Activated CD4-positive, CD25-positive, alpha-beta regulatory T cell treated with anti-CD3 and anti-CD28 coated beads, Interleukin-2, amount 50 U/mL, for 72 hours (primary cell): ENCODE measurements around the gene TTC23.
"Not testable (repeated sequence)": the region's sequence is repeated elsewhere in the genome, so short reads cannot be mapped to it uniquely, and the experiment has no call there.

Experiments used
- DNase-seq: peaks from one replicate; pipeline ENCODE4 v3.0.0; 2021

The TTC23 gene

DNA sequence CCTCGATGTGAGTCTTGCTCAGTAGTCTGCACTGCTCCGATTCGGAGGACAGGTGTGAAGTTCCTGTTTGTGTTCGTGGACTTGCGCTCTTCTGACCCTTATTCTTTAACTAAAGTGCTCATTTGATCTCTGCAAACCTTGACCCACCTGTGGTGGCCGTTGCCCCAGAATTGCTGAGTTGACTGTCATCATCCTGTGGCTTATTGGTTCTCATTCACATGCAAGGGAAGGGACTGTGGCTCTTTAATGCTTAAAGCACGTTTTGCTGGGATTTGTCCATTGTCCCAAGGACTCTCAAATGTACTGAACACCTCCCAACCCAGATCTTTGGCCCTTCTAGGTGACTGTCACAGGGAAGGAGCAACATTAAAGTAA, 131.1 kb downstream of the TTC23 start:
- DNase-seq = no peak

DNA sequence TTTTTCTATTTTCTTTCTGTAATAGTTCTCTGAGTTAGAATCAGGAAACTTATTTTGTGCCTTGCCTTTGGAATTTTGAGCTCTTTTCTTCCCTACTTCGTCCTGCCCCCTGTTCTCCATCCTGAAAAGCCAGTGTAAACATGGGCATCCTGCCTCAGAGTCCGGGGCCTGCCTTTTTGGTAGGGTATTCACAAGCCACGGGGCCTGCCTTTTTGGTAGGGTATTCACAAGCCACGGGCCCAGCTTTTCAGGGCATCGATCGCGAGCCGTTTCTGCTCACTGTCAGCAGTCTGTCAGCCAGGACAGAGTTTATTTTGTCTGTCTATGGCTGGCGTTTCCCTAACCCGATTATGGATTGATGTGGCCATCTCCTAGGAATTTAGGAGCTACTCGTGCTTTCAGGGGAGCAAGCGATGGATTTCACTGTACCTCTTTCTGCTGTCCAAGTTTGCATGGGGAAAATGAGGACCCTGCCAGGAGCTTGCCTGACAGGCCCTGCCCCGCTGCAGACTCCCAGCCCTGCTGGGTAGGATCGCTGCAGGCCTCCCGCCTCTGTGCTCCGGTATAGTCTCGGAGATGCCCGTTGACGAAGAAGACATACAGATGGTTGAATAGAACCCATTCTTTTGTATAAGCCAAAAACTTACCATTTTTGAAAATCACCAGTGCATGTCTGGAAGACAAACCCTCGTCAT, 131.7 kb downstream of the TTC23 start:
- no peak for DNase-seq

DNA sequence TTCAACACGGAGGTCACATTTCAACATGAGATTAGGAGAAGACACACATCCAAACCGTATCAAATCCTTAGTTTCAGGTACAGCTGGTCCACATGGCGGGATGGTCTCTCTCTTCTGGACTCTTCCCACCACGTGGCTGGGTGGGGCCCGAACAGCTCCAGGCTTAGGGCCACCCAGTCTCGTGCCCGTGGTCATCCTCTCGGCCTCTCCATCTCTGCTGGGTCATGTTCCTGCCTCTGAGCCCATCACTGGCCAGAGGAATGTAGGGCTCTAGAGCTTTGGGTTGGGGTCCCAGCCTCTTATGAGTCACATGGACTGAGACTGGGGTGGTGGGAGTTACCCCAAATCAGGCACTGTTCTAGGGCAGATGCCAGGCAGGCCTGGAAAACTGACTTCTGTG, 132.3 kb downstream of the TTC23 start:
- no peak for DNase-seq

DNA sequence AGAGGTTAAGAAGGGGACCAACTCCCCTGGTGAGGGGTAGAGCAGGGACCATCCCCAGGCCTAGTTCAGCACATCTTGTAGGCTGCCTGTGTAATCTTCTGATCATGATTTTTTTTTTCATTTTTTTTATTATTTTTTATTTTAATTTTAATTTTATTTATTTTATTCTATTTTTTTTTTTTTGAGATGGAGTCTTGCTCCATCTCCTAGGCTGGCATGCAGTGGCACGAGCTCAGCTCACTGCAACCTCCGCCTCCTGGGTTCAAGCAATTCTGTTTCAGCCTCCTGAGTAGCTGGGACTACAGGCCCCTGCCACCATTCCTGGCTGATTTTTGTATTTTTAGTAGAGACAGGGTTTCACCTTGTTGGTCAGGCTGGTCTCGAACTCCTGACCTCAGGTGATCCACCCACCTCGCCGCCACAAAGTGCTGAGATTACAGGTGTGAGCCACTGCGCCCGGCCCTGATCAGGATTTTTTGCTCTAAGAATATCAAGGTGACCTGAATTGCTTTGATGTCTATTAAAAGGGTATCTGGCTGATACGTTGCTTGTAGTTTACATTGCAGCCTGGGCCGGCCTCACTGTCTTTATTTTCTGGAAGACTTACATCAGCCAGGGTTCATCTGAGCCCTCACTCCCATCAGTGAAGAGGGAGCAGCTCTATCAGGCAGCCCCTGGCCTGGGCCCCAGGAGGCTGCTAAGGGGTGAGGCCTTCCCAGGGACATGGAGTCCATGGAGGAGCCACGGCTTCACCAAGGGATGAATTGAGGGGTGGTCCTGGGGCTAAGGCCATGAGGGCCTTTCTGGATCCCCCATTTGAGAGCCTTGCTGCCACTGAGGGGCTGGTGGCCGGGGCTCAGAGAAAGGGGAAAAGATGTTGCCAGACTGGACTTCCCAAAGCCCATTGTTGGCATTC, 133.8 kb downstream of the TTC23 start:
- DNase-seq = no peak

DNA sequence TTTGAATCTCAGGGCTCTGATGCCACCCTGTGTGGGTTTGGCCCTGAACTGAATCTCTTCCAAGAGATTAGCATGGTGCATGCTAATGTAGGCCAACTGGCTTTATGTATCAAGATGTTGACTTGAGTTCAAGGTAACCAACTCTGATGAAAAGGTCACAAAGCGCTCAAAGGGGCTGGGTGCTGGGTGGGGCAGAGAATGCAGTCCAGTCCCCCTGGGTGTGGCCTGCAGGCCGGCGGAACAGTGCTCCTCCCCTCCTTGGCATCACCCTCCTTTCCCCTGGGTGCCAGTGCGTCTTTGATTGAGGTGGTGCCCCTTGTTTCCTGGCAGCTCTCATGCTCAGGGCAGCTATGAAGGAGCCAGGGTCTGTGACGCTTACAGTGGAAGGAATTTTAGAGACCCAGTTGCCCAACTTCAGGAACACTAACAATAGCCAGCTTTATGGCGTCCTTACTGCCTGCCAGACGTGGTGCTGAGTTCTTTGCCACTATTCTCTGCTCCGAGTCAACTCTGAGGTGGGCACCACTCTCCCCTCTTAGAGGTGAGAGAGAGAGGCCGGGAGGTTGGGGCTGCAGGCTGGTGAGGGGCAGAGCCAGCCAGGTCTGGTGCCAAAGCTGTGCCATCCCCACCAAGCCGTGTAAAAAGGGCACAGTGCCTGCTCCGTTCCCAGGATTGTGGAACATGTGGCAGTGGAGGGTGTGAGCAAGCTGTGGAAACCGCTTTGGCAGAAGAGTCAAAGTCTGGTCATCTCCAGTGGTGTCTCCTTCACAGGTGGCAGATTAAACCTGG, 134.7 kb downstream of the TTC23 start:
- no peak for DNase-seq

DNA sequence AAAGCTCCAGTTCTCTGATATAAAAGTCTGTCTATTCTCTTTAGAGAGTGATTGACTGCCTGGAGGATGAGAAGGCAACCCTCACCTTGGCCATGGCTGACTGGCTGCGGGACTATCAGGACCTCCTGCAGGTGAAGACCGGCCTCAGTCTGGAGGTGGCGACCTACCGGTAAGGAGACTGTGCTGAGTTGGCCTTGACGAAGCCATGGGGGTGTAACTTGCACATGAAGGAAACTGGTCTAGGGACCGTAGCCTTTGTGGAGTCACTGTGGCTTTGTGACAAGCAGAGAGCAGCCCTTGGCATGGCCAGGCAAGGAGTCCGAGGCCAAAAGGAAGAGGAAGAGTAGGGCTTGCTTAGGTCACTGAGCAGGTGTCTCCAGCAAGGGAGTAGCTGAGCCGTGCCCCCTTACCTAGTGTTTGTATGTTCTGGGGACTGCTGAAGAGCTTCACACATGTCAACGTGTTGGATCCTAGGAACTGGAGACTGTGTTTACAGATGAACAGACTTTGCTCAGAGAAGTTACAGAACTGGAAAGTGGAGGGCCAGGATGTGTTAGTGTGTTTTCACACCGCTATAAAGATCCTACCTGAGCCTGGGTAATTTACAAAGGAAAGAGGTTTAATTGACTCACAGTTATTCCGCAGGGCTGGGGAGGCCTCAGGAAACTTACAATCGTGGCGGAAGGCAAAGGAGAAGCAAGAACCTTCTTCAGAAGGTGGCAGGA, 135.7 kb downstream of the TTC23 start:
- DNase-seq = no peak

DNA sequence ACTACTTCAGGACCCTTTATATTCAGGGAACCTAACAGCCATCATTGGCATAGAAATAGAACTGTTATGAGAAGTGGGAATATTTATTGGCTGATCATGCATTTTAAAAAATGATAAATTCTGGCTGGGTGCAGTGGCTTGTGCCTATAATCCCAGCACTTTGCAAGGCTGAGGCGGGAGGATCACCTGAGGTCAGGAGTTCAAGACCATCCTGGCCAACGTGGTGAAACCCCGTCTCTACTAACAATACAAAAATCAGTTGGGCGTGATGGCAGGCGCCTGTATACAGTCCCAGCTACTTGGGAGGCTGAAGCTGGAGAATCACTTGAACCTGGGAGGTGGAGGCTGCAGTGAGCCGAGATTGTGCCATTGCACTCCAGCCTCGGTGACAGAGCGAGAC, 137.7 kb downstream of the TTC23 start:
- not testable (repeated sequence) for DNase-seq

DNA sequence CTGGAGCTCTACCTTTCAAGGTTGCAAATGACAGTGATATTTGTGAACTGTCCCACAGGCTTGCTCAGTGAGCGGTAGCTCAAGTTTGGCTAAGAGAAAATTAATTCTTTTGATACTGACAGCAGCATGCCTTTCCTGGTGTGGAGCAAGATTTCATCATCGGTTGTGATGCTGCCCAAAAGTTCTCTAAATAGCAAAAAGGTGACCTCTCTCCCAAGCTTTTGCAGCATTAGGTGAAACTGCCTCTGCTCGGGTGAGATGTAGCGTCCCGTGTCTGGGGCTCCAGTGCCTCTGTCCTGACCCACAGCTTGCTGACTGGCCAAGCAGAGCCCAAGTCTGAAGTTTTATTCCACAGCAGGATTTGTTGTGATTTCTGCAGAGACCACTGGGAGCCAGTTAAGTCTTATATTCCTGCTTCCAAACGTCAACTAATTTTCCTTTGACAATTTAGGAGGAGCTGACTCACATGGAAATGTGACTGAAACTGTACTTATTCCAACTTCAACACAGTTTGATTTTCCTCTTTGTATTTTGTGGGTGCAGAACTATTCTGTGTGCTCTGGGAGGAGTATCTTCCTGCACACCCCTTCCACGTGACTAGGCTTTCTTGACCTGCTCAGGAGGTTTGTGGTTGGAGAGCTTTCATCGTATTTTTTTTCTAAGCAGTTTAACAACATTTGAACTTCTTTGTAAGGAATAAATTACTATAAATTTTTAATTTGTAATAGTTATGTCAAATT, 138.6 kb downstream of the TTC23 start:
- no peak for DNase-seq

DNA sequence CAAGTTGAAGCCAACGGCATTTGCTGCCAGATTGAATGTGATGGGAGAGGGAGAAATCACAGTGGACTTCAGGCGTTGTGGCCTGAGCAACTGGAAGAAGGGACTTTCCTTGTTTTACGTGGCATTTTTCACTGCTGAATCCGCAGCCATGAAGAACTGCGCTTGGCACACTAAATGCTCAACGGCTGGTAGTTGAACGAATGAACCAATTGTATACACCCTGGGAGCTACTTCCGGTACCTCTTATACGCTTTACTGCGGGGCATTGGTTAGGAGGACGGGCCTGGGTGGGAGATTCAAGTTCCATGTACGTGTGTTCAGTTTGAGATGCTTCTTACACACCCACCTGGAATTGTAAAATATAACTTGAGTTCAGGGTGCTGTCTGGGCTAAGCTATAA, 139.3 kb downstream of the TTC23 start:
- DNase-seq = no peak

DNA sequence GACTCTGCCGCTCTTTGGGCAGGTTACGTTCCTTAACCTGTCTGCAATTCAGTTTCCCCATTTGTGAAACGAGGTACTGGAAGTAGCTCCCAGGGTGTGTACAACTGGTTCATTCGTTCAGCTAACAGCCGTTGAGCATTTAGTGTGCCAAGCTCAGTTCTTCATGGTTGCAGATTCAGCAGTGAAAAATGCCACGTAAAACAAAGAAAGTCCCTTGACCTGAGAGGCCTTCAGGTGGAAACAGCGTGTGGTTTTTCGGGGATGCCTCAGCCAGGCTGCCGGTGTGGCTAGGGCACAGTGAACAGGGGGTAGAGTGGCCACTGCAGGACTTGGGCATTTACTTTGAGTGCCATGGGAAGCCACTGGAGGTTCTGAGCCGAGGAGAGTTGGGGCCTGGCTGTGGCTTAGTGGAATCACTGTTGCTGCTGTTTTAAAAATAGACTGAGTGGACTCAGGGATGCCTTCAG, 139.8 kb downstream of the TTC23 start:
- no peak for DNase-seq

DNA sequence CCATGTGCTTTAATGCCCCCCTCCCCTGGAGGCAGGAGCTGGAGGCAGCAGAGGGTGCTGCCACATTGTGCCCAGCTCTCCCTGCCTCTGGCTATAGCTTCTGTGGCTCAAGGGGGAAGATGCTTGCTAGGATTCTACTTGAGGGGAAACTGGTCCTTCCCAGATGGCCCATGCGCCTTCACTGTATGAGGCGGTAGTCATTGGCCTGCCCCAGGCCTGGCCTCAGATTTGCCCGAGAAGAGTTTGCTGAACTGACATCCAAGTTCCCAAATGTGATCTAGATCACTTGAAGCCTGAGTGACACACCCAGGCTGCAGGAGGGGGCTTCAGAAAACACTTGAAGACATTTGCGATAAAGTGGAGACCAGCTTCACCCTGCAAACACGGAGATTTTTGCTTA, 140.4 kb downstream of the TTC23 start:
- no peak for DNase-seq

DNA sequence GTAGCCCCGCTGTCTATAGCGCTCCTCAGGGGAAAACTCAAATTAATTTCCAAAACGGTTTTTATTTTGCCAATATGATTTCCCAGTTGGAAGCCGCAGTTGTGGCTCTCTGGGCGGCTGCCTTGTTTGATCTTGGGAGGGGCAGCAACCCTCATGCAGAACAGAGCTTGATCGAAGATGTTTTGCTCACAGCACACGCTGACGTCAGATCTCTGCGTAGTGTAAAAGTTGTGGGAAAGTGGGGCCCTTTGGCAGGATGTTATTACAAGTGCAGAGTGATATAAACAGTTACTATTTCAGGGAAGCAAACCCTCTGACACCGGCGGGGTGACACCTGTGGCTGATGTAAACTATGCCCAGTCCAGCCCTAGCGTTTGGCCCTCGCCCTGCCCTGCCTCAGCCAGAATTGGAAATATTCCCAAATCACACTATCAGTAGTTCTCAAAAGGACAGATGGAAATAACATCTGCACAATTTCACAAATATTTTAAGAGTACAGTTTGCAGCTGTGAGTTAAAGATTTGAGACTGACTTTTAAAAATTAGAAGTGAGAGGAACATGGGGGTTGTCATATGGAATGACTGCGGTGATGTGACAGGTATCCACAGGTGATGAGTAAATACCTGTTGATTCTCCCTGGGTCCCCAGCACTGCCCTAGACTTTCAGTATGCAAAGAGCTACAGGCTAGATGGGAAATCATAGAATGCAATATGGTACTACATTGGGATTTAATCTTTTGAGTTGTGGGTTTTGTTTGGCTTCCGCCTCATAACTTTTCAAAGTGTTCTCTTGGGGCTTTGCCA, 142.8 kb downstream of the TTC23 start:
- no peak for DNase-seq

DNA sequence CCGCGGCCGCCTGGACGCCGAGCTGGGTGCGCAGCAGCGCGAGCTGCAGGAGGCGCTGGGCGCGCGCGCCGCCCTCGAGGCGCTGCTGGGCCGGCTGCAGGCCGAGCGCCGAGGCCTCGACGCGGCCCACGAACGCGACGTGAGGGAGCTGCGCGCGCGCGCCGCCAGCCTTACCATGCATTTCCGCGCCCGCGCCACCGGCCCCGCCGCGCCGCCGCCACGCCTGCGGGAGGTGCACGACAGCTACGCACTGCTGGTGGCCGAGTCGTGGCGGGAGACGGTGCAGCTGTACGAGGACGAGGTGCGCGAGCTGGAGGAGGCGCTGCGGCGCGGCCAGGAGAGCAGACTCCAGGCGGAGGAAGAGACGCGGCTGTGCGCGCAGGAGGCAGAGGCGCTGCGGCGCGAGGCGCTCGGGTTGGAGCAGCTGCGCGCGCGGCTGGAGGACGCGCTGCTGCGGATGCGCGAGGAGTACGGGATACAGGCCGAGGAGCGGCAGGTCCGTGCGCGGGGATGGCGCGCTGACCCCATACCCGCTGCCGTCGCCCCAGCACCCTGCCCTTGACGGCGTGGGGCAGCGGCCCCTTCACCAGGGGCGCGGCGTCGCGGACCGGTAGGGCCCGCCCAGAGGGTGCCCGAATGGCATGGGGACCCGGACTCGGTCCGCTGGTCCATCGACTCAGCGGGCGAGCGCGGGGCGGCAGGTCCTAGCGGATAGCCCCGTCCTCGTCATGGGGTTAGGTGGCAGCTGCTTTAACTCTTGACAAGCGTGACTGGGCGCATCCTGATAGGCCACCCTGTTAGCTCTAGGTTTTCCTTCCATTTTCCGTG, 143.7 kb downstream of the TTC23 start:
- DNase-seq = peak; percentile 39

DNA sequence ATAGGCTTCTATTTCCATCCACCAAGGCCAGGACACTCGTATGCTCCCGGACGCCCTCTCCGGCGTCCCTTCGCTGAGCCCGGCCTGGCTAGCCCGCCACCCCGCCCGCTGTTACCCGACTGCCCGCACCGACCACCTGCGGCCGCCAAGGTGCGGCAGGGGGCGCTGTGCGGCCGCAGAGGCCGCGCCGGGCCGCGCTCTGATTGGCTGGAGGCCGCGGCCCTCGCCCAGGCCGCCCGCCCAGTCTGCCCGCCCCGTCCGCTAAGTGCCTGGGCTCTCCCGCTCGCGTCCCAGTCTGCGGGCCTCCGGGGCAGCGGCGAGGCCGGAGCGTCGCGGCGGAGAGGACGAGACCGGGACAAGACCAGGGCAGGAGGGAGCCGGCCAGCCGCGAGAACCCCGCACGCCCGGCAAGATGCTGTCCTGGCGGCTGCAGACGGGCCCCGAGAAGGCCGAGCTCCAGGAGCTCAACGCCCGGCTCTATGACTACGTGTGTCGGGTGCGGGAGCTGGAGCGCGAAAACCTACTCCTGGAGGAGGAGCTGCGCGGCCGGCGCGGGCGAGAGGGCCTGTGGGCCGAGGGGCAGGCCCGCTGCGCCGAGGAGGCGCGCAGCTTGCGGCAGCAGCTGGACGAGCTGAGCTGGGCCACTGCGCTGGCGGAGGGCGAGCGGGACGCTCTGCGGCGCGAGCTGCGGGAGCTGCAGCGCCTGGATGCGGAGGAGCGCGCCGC, 144.4 kb downstream of the TTC23 start, which contains the start of gene SYNM:
Gene SYNM (plus strand): TSS at position 293 of the 726 bp plus-strand sequence. CDS start 120 bp downstream, at position 413.
- DNase-seq = peak; percentile 59

DNA sequence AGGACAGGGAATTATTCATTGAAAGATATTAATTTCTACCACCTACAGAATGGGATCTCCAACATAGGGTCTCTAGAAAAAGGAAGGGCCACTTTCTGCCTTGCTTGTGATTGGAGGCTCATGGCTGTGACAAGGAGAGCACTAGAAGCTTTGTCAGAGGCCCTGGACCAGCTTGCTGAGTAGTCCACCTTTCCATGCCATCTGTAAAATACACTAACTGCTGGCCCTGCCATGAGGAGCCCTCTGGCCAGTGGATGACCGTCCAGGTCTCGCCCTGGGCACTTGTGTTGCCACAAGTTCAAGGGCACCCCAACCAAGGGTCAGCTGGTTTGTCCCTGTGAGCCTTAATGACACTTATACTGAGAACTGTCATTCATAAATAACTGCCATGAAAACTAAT, 146.1 kb downstream of the TTC23 start:
- peak; percentile 14 for DNase-seq

DNA sequence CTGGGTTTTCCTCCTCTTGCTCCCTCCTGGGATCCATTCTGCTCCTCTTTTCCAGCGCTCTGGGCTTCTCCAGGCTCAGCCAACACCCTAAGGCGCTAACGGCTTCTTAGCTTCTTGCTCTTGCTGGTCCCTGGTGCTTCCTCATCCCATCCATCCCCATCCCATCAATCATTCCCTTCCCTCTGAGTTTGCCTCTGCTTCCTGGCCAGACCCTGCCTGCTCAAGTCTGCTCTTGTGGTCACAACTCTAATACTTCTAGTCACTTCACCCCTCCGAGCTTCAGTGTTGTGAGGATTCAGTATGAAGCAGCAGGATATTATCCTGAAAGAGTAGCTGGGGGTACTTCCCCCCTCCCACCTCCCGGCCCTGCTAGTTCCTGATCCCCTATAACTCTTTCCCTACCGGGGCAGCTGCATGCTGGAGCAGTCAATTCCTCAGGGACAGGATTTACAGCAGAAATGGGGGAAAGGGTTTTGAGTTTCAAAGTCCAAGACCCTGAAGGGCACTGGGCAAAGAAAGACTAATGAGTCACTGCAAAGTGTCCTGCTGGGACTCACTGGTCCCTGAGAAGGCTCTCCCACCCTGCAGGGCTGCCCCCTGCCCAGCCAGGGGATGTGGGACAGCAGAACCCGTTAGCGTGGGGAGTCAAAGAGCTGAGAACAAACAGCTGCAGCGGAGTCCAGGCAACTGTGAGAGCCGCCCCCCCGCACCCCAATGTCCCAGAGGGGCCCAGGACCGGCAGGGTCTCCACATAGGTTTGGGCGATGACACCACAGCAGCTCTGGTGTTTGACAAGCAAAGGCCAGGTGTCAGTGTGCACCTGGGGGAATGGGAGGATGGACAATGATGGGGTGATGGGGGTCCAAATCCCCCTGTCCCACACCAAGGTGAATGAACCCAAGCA, 146.8 kb downstream of the TTC23 start:
- DNase-seq = peak; percentile 12

DNA sequence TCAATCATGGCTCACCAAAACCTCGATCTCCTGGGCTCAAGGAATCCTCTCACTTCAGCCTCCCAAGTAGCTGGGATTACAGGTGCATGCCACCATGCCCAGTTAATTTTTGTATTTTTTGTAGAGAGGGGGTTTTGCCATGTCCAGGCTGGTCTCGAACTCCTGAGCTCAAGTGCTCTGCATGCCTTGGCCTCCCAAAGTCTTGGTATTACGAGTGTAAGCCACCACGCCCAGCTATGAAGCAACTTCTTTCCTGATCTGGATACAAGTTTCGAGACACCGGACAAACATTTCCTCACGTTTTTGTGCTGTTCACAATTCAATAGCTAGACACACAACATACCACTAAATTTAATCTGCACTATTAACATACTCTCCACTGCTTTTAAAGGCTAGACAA, 147.9 kb downstream of the TTC23 start:
- peak; percentile 4 for DNase-seq
